B cell (primary cell): ENCODE data around the gene SEPTIN7. TPM values are rescaled to one million over a fixed set of nuclear protein-coding genes. Genes with fewer than 3 reads are reported as not detected.
A peak's percentile ranks its signal among the peaks of the same experiment; 100 is the strongest.

ENCODE experiments used
- ATAC-seq: fragments of 200-7000 bp; cut with Tn5 transposase; one replicate; pipeline ENCODE4 v1.10.0; 2021; ENCODE audit warnings: low read depth, mild to moderate bottlenecking, moderate number of reproducible peaks, moderate library complexity
- CTCF ChIA-PET: fragments of 350-600 bp; sonication (Branson Sonifier 250); formaldehyde crosslinking; loops from one replicate; lab custom pipeline; 2021; ENCODE audit warnings: antibody characterized with exemption, inconsistent platforms; lab: Charles Lee
- POLR2A ChIA-PET: fragments of 350-600 bp; sonication (Branson Sonifier 250); formaldehyde crosslinking; loops from one replicate; lab custom pipeline; 2021; ENCODE audit warnings: antibody characterized with exemption; lab: Charles Lee
- DNase-seq: peaks from one replicate; pipeline ENCODE4 v3.0.0; 2013
- H2AFZ ChIP-seq: 2 replicates; pipeline ENCODE4 v1.6.1; 2012; ENCODE audit warnings: mild to moderate bottlenecking, low read depth, low read length; ENCODE audit not compliant: insufficient read depth, poor library complexity, severe bottlenecking
- H3K27ac ChIP-seq, 2 donors: 1 replicate in 1 of 2; 2 replicates in 1 of 2; pipeline ENCODE4 v1.5.1; 2012 to 2013; ENCODE audit warnings: low read length in 2 of 2, mild to moderate bottlenecking in 2 of 2, moderate library complexity in 1 of 2
- H3K27me3 ChIP-seq, 4 experiments: fragments of 200-600 bp in 1 of 4; sonication (generic) in 1 of 4; replicated peaks in 1 of 4; 1 replicate in 2 of 4; 2 replicates in 2 of 4; pipeline versions ENCODE4 v1.6.1 to v1.7.0; 2013 to 2016; ENCODE audit warnings: low read length in 3 of 4, mild to moderate bottlenecking in 2 of 4, mixed read lengths in 1 of 4, moderate library complexity in 1 of 4; ENCODE audit not compliant: insufficient read depth in 4 of 4, control insufficient read depth in 3 of 4; ENCODE audit errors: control extremely low read depth in 1 of 4
- H3K36me3 ChIP-seq, 2 experiments: replicated peaks in 1 of 2; 1 replicate in 1 of 2; 2 replicates in 1 of 2; pipeline versions ENCODE4 v1.6.1 to v1.7.1; 2013; ENCODE audit warnings: low read length in 1 of 2; ENCODE audit not compliant: insufficient read depth in 2 of 2, control insufficient read depth in 1 of 2; ENCODE audit errors: control extremely low read depth in 1 of 2, extremely low read depth in 1 of 2
- H3K4me1 ChIP-seq, 2 donors: fragments of 200-600 bp in 1 of 2; sonication (generic) in 1 of 2; 1 replicate in 1 of 2; 2 replicates in 1 of 2; pipeline versions ENCODE4 v1.5.1 to v1.6.1; 2013 to 2017; ENCODE audit warnings: low read length in 2 of 2; ENCODE audit not compliant: control insufficient read depth in 2 of 2, insufficient read depth in 2 of 2
- H3K4me2 ChIP-seq: replicated peaks from 2 replicates; pipeline ENCODE3; 2012; ENCODE audit warnings: mild to moderate bottlenecking, low read depth, low read length; ENCODE audit not compliant: poor library complexity, severe bottlenecking
- H3K4me3 ChIP-seq, 5 experiments: fragments of 200-600 bp in 1 of 5; sonication (generic) in 1 of 5; 1 replicate in 3 of 5; 2 replicates in 2 of 5; pipeline versions ENCODE4 v1.5.1 to v1.7.0; 2011 to 2016; ENCODE audit warnings: low read length in 4 of 5, mild to moderate bottlenecking in 4 of 5, low read depth in 2 of 5, control low read depth in 1 of 5, moderate library complexity in 1 of 5; ENCODE audit not compliant: insufficient read depth in 1 of 5; ENCODE audit errors: control extremely low read depth in 1 of 5, extremely low read depth in 1 of 5
- H3K79me2 ChIP-seq: fragments of 200-600 bp; sonication (generic); one replicate; pipeline ENCODE4 v1.6.0; 2016; ENCODE audit warnings: low read length; ENCODE audit not compliant: control insufficient read depth, insufficient read depth
- H3K9ac ChIP-seq: fragments of 200-600 bp; sonication (generic); 2 replicates; pipeline ENCODE4 v1.6.1; 2017; ENCODE audit warnings: mild to moderate bottlenecking, low read length, moderate library complexity
- H3K9me3 ChIP-seq, 3 donors: one replicate each; pipeline versions ENCODE4 v1.6.1 to v1.7.1; 2013; ENCODE audit warnings: low read length in 2 of 3; ENCODE audit not compliant: control insufficient read depth in 2 of 3, insufficient read depth in 1 of 3; ENCODE audit errors: control extremely low read depth in 1 of 3
- H4K20me1 ChIP-seq: 2 replicates; pipeline ENCODE4 v1.6.0; 2012; ENCODE audit warnings: mild to moderate bottlenecking, low read length; ENCODE audit not compliant: insufficient read depth, control insufficient read depth, poor library complexity, severe bottlenecking
- H3K27ac Mint-ChIP-seq: one replicate; pipeline ENCODE4 v1.8.0; 2021; ENCODE audit warnings: mixed read lengths
- H3K27me3 Mint-ChIP-seq: one replicate; pipeline ENCODE4 v1.8.0; 2021; ENCODE audit warnings: mixed read lengths
- H3K4me1 Mint-ChIP-seq: one replicate; pipeline ENCODE4 v1.8.0; 2021; ENCODE audit warnings: mixed read lengths
- H3K4me3 Mint-ChIP-seq: one replicate; pipeline ENCODE4 v1.8.0; 2021; ENCODE audit warnings: mixed read lengths
- H3K9me3 Mint-ChIP-seq: one replicate; pipeline ENCODE4 v1.8.0; 2022; ENCODE audit warnings: mixed read lengths; ENCODE audit not compliant: insufficient read depth
- EZH2 ChIP-seq: IDR thresholded peaks from 2 replicates; pipeline ENCODE4 v1.6.1; 2012; ENCODE audit warnings: borderline replicate concordance, low read depth, mild to moderate bottlenecking, moderate library complexity, low read length; ENCODE audit not compliant: insufficient read depth, poor library complexity, severe bottlenecking
- WGBS: methylation state at CpG from one replicate; pipeline ENCODE4 v1.1.5; 2013; ENCODE audit warnings: missing lambda C conversion rate; ENCODE audit not compliant: insufficient coverage; 5-methylcytosine and 5-hydroxymethylcytosine counted together
- intact Hi-C: fragments of 100-400 bp; cut with micrococcal nuclease; formaldehyde crosslinking; loops from one replicate; pipeline ENCODE4 v1.10.0; 2022
- polyA plus RNA-seq: library from polyadenylated mRNA; depleted of rRNA; stranded (reverse); fragments of >200 nt; gene quantifications from 2 replicates; pipeline ENCODE4 v1.2.3, GENCODE V29; 2012
- total RNA-seq, 2 donors: library from RNA; stranded (reverse); fragments of 120-200 nt in 1 of 2; gene quantifications; 1 replicate in 1 of 2; 2 replicates in 1 of 2; pipeline versions ENCODE4 v1.2.3 to v1.2.4, GENCODE V29; 2013 to 2022
- TF ChIP-seq, protein P1 (sequence below): fragments of 200-600 bp; IDR thresholded peaks from one replicate; pipeline ENCODE4 v1.8.0; 2022; ENCODE audit warnings: antibody characterized with exemption, mild to moderate bottlenecking

SEPTIN7 gene
- total and polyA plus RNA-seq, 2 donors (not counting 1 experiment from before 2014, with no cell fraction given) = 70.0 to 315 TPM

DNA sequence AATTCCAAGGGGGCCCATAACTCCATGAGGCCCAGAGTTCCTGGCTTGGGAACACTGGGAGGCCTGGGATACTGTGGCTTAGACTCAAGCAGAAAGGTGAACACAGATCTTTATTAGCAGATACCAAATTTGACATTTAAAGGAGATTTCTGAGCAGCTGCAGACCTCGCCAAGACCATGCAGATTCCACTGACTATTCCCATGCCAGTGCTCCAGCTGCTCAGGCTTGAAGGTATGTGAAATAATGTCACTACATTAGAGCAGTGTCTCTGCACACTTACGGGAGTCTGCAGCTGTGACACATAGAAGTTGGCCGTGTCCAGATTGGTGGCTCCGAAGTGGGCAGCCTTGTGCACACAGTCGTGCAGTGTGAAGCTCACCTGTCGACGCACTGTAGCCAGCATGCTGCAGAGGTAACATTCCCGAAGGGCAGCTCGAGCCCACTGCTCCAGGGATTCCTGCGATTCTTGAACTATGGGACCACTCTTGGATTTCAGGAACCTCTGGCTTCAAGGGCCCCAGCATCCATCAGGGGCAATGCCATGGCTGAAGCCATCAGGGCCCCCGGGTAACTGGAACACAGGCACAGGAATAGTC, 46.1 kb downstream of the SEPTIN7 start:
- Histone ChIP-seq H3K79me2 (peaks cover 92% of the 10 kb centered on the region), H3K27ac (no peak overlapping the region), H3K9me3 (no peaks in the 10 kb centered on the region), H3K9ac (no peak overlapping the region), H2AFZ (no peak overlapping the region), H3K27me3 (no peaks in the 10 kb centered on the region), H3K36me3 (peaks cover 5 to 31% of the 10 kb centered on the region in 2 experiments), H3K4me3 (no peak overlapping the region), H4K20me1 (peaks cover 60% of the 10 kb centered on the region), H3K4me1 (no peaks in the 10 kb centered on the region), H3K4me2 (no peak overlapping the region)
- POLR2A ChIA-PET = no interaction called here
- CTCF ChIA-PET = interaction anchor here (1.2 to 1.4 kb wide), 2 partner anchors 46 to 137 kb away, joined by 4 to 8 read pairs; partner anchors contain the start of gene SEPTIN7
- peaks cover 29% of the 10 kb centered on the region for H3K4me1 Mint-ChIP-seq
- H3K4me3 Mint-ChIP-seq = no peak overlapping the region
- 99% methylated on average over 10 of the region's 11 CpGs for WGBS
- peak overlapping the region; percentile 26 for H3K27ac Mint-ChIP-seq
- no peaks in the 10 kb centered on the region for H3K27me3 Mint-ChIP-seq
- H3K9me3 Mint-ChIP-seq = no peaks in the 10 kb centered on the region
- ATAC-seq (no peak), DNase-seq (no peak)
- intact Hi-C loops = loop anchor here (2.0 kb wide), 1 partner anchor 14 kb away; no protein-coding TSS in a partner anchor
- TF ChIP-seq, protein P1, sequence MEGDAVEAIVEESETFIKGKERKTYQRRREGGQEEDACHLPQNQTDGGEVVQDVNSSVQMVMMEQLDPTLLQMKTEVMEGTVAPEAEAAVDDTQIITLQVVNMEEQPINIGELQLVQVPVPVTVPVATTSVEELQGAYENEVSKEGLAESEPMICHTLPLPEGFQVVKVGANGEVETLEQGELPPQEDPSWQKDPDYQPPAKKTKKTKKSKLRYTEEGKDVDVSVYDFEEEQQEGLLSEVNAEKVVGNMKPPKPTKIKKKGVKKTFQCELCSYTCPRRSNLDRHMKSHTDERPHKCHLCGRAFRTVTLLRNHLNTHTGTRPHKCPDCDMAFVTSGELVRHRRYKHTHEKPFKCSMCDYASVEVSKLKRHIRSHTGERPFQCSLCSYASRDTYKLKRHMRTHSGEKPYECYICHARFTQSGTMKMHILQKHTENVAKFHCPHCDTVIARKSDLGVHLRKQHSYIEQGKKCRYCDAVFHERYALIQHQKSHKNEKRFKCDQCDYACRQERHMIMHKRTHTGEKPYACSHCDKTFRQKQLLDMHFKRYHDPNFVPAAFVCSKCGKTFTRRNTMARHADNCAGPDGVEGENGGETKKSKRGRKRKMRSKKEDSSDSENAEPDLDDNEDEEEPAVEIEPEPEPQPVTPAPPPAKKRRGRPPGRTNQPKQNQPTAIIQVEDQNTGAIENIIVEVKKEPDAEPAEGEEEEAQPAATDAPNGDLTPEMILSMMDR = no peak
- no peak for TF ChIP-seq EZH2

DNA sequence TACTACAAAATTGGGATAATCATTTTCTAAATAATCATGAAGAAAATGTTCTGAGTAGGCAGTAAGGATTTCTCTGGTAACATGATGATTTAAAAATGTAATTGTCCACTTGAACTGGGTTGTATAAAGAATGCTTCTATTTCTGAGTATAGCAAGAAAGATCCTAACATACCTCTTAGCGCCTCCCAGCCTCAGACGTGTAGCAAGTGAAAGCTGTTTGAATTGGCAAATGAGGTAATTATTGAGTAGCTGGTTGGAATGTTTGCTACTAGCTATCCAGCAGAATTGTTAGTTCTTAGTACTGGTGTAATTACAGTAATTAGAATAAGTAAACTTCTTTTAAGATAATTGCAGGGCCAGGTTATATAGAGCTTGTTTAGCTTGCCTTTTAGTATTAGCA, 47.9 kb downstream of the SEPTIN7 start:
- ChIA-PET POLR2A (no interaction called here), CTCF (interaction anchor here (1.1 to 2.3 kb wide), 2 partner anchors 9 to 139 kb away, joined by 5 to 6 read pairs; no protein-coding TSS in a partner anchor)
- no peaks in the 10 kb centered on the region for H3K9me3 Mint-ChIP-seq
- no peak overlapping the region for H2AFZ ChIP-seq
- H3K27ac ChIP-seq = no peak overlapping the region
- H3K27me3 ChIP-seq = no peaks in the 10 kb centered on the region
- H3K36me3 ChIP-seq = peaks cover 7 to 26% of the 10 kb centered on the region in 2 experiments
- DNase-seq (no peak), ATAC-seq (no peak)
- no peak overlapping the region for H3K9ac ChIP-seq
- H3K27me3 Mint-ChIP-seq = no peaks in the 10 kb centered on the region
- TF ChIP-seq EZH2 = no peak
- TF ChIP-seq, protein P1 = no peak
- no peak overlapping the region for H3K4me2 ChIP-seq
- no peaks in the 10 kb centered on the region for H3K9me3 ChIP-seq
- peaks cover 42% of the 10 kb centered on the region for H3K4me1 Mint-ChIP-seq
- H4K20me1 ChIP-seq = peaks cover 63% of the 10 kb centered on the region
- WGBS = no CpG with 5 or more reads among the region's 2 CpGs
- intact Hi-C loops = no loop called here
- no peaks in the 10 kb centered on the region for H3K4me1 ChIP-seq
- no peak overlapping the region for H3K4me3 ChIP-seq
- H3K4me3 Mint-ChIP-seq = no peak overlapping the region
- H3K79me2 ChIP-seq = peaks cover 93% of the 10 kb centered on the region
- H3K27ac Mint-ChIP-seq = no peak overlapping the region
